Esophagus muscularis mucosa (tissue), 4 donors: Measurements from ENCODE around the gene TMEM237. TPM values are rescaled to one million over a fixed set of nuclear protein-coding genes. Genes with fewer than 3 reads are reported as not detected.

Source experiments
- DNase-seq: peaks from one replicate; pipeline ENCODE4 v3.0.0-alpha.2; 2017; ENCODE audit errors: extremely low spot score
- H3K27ac ChIP-seq, 4 donors: fragments of 200-600 bp; sonication (generic); replicated peaks in 1 of 4; 1 replicate in 3 of 4; 2 replicates in 1 of 4; pipeline ENCODE4 v1.5.1; 2016 to 2019; ENCODE audit warnings: mild to moderate bottlenecking in 1 of 4
- H3K27me3 ChIP-seq, 4 donors: fragments of 200-600 bp; sonication (generic); one replicate each; pipeline versions ENCODE4 v1.5.1 to v1.6.0; 2016 to 2019
- H3K36me3 ChIP-seq, 4 donors: fragments of 200-600 bp; sonication (generic); one replicate each; pipeline ENCODE4 v1.5.1; 2016 to 2019
- H3K4me1 ChIP-seq, 4 donors: fragments of 200-600 bp; sonication (generic); one replicate each; pipeline ENCODE4 v1.5.1; 2016 to 2019
- H3K4me3 ChIP-seq, 4 donors: fragments of 200-600 bp; sonication (generic); 1 replicate in 2 of 4; 2 replicates in 2 of 4; pipeline ENCODE4 v1.5.1; 2016 to 2019; ENCODE audit warnings: mild to moderate bottlenecking in 4 of 4, moderate library complexity in 1 of 4
- H3K9me3 ChIP-seq, 4 donors: fragments of 200-600 bp; sonication (generic); 1 replicate in 3 of 4; 2 replicates in 1 of 4; pipeline ENCODE4 v1.5.1; 2016 to 2019
- CTCF ChIP-seq, 3 experiments: fragments of 200-600 bp in 2 of 3; fragments of 450-650 bp in 1 of 3; sonication (generic) in 2 of 3; IDR thresholded peaks; one replicate each; pipeline ENCODE4 v1.5.1; 2017 to 2019; ENCODE audit warnings: antibody characterized with exemption in 3 of 3, mild to moderate bottlenecking in 2 of 3, moderate library complexity in 1 of 3
- EP300 ChIP-seq: sonication (generic); formaldehyde crosslinking; IDR thresholded peaks from one replicate; pipeline ENCODE4 v1.6.1; 2017; ENCODE audit warnings: antibody characterized with exemption
- POLR2A ChIP-seq: fragments of 450-650 bp; IDR thresholded peaks from one replicate; pipeline ENCODE4 v1.6.1; 2017; ENCODE audit warnings: antibody characterized with exemption, moderate library complexity, mild to moderate bottlenecking, low read depth
- POLR2AphosphoS5 ChIP-seq, 2 donors: sonication (generic); formaldehyde crosslinking; IDR thresholded peaks; one replicate each; pipeline ENCODE4 v1.6.1; 2017; ENCODE audit warnings: antibody characterized with exemption in 2 of 2
- WGBS: methylation state at CpG from one replicate; pipeline ENCODE4 v1.1.5; 2018; 5-methylcytosine and 5-hydroxymethylcytosine counted together
- intact Hi-C: fragments of 100-400 bp; cut with DNase I; formaldehyde crosslinking; loops from one replicate; pipeline ENCODE4 v1.15.1; 2023
- total RNA-seq, 4 donors: library from RNA; depleted of rRNA; stranded (reverse); fragments of >200 nt; gene quantifications; one replicate each; pipeline versions ENCODE4 v1.1.0 to v1.2.1, GENCODE V29; 2016

The TMEM237 gene
- total RNA-seq, 4 donors from 2014 or later = 14.5 to 17.7 (median 16.4) TPM

DNA sequence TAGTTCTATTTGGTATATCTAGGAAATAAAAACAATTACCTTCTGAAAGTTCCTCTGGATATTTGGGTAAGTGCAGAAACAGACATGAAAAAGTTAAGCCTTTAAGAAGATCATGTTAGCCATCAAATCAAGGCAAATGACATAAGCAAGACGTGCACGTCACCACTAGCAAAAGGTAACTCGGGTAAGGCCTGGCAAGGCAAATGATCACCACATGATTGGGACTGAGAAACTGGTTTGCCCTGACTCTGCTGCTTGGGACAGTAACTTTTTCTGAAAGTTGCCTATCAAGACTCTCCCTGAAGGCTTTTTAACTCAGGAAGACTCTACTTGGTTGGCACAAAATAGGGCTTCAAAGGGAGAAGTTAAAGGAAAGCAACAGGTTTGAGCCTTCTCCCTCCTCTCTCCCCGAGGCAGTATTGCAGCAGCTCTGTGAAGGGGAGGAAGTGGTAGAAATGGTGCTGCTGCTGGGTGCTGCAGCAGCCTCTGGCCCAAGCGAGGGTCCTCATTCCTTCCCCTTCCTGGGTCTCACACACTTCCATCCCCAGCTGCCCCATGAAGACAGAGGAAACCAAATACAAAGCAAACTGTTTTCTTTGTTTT, 17.1 kb upstream of the TMEM237 start:
- Histone ChIP-seq H3K36me3 (no peaks in the 10 kb centered on the region), H3K9me3 (no peaks in the 10 kb centered on the region)

GRCh38 chr2:201656740-201657139, 13.4 kb upstream of the TMEM237 start:
- H3K36me3 ChIP-seq = no peaks in the 10 kb centered on the region
- no peak overlapping the region for H3K4me3 ChIP-seq
- no peaks in the 10 kb centered on the region for H3K27me3 ChIP-seq
- TF ChIP-seq CTCF (IDR thresholded peaks at IDR 0.05) (no peak), EP300 (no peak)
- DNase-seq = no peak
- H3K4me1 ChIP-seq = peaks cover 0 to 9% (median 0%) of the 10 kb centered on the region in 4 donors
- intact Hi-C loops = no loop called here
- no peak overlapping the region for H3K27ac ChIP-seq
- H3K9me3 ChIP-seq = no peaks in the 10 kb centered on the region
- WGBS = 80% methylated on average over 5 of the region's 5 CpGs

More for the DNA sequence above, 17.1 kb upstream of the TMEM237 start:
- no peak for TF ChIP-seq EP300
- TF ChIP-seq CTCF (IDR thresholded peaks at IDR 0.05) = no peak
- TF ChIP-seq POLR2A = no peak
- no peak for TF ChIP-seq POLR2AphosphoS5 (IDR thresholded peaks at IDR 0.05)
- Histone ChIP-seq H3K27me3 (no peaks in the 10 kb centered on the region), H3K4me3 (no peak overlapping the region), H3K4me1 (no peaks in the 10 kb centered on the region), H3K27ac (no peak overlapping the region)
- 78% methylated on average over 5 of the region's 5 CpGs for WGBS
- intact Hi-C loops = no loop called here
- DNase-seq = no peak

- Histone ChIP-seq H3K4me3 (no peak overlapping the region), H3K27me3 (no peaks in the 10 kb centered on the region), H3K9me3 (no peaks in the 10 kb centered on the region), H3K4me1 (peaks cover 0 to 9% (median 0%) of the 10 kb centered on the region in 4 donors), H3K36me3 (no peaks in the 10 kb centered on the region), H3K27ac (no peak overlapping the region)
- intact Hi-C loops = no loop called here
- DNase-seq = no peak
- TF ChIP-seq EP300 = no peak
- TF ChIP-seq POLR2A = no peak
- no peak for TF ChIP-seq POLR2AphosphoS5 (IDR thresholded peaks at IDR 0.05)
- TF ChIP-seq CTCF (IDR thresholded peaks at IDR 0.05) = no peak
- WGBS = 91% methylated on average over 11 of the region's 11 CpGs
These were observed 12.8 kb upstream of the TMEM237 start for GRCh38 chr2:201656102-201656501.

DNA sequence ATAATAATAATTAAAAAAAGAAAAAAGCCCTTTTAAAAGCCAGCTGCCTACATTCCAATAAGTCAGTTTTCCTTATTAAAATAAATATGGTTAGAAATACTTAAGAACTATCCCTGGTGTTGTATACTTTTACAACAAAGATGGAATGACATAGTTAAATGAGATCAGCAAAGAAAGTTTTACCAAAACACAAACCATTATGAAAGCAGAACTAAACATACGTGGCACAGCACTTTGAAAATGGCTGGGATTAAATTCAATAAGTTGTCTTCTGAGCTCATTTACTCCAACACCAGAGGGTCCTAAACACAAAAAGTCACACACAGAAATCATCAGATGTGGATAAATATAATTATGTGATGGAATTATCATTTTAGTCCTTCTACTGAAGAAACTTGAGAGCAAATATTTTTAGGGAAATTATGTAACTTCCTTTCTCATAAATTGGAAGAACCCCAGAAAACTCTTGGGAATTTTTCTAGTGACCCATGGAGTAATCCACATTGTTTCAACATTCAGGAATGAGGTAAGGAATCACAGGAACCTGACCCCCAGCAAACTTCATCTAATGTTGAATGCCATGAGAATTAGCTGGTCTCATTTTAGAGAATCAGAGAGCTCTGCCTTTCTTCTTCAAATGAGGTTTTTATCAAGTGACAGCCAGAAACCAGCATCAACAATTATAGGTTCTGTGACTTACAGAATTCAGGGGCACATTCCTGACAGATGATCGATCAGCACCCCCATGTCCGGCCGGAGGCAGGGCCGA, 11.5 kb upstream of the TMEM237 start:
- Histone ChIP-seq H3K4me3 (no peak overlapping the region), H3K4me1 (peaks cover 0 to 9% (median 0%) of the 10 kb centered on the region in 4 donors), H3K9me3 (no peaks in the 10 kb centered on the region), H3K27ac (no peak overlapping the region), H3K36me3 (no peaks in the 10 kb centered on the region), H3K27me3 (no peaks in the 10 kb centered on the region)
- no peak for TF ChIP-seq POLR2AphosphoS5 (IDR thresholded peaks at IDR 0.05)
- no peak for TF ChIP-seq CTCF (IDR thresholded peaks at IDR 0.05)
- TF ChIP-seq EP300 = no peak
- TF ChIP-seq POLR2A = no peak
- intact Hi-C loops = no loop called here
- DNase-seq = no peak
- whole genome bisulfite sequencing = 90% methylated on average over 5 of the region's 5 CpGs
